ENCODE results near the gene MRPS24. TPM values are rescaled to one million over a fixed set of nuclear protein-coding genes. Genes with fewer than 3 reads are reported as not detected.
"Not testable (repeated sequence)": the region's sequence is repeated elsewhere in the genome, so short reads cannot be mapped to it uniquely, and the experiment has no call there.

Gene MRPS24
- total RNA-seq, 1 donor from 2014 or later: 61.5 TPM

- H3K27ac ChIP-seq: peak overlapping the region; percentile 85
- peak overlapping the region; percentile 75 for H3K4me3 ChIP-seq
- ATAC-seq (peak; percentile 35), DNase-seq (no peak)
- TF ChIP-seq CTCF (IDR thresholded peaks at IDR 0.05): no peak
- no peaks in the 10 kb centered on the region for H3K9me3 ChIP-seq
- H3K27me3 ChIP-seq: no peaks in the 10 kb centered on the region
- intact Hi-C loops (cut with DNase I): no loop called here
- peaks cover 23% of the 10 kb centered on the region for H3K4me1 ChIP-seq
- H3K36me3 ChIP-seq: no peaks in the 10 kb centered on the region
Measured at GRCh38 chr7:43905209-43905946, 36.1 kb upstream of the MRPS24 start.

- H3K4me1 ChIP-seq: peaks cover 23% of the 10 kb centered on the region
- DNase-seq (no peak), ATAC-seq (no peak)
- no peaks in the 10 kb centered on the region for H3K9me3 ChIP-seq
- intact Hi-C loops (cut with DNase I): no loop called here
- peak overlapping the region; percentile 75 for H3K4me3 ChIP-seq
- TF ChIP-seq CTCF (IDR thresholded peaks at IDR 0.05): no peak
- H3K27me3 ChIP-seq: no peaks in the 10 kb centered on the region
- no peaks in the 10 kb centered on the region for H3K36me3 ChIP-seq
- no peak overlapping the region for H3K27ac ChIP-seq
Measured at GRCh38 chr7:43904533-43905208, 35.4 kb upstream of the MRPS24 start.

- intact Hi-C loops (cut with DNase I): no loop called here
- ATAC-seq: no peak
- H3K27me3 ChIP-seq: no peaks in the 10 kb centered on the region
- no peak for TF ChIP-seq CTCF (IDR thresholded peaks at IDR 0.05)
- H3K9me3 ChIP-seq: no peaks in the 10 kb centered on the region
- H3K4me1 ChIP-seq: peaks cover 23% of the 10 kb centered on the region
- no peak for DNase-seq
- H3K36me3 ChIP-seq: no peaks in the 10 kb centered on the region
- H3K4me3 ChIP-seq: no peak overlapping the region
- no peak overlapping the region for H3K27ac ChIP-seq
Measured at GRCh38 chr7:43902542-43903054, 33.3 kb upstream of the MRPS24 start.

GRCh38 chr7:43898571-43898970 lies 29.3 kb upstream of the MRPS24 start:
- intact Hi-C loops (cut with DNase I); H3K9me3 ChIP-seq; H3K4me3 ChIP-seq; H3K4me1 ChIP-seq; H3K27ac ChIP-seq; DNase-seq; H3K36me3 ChIP-seq; ATAC-seq; H3K27me3 ChIP-seq: not testable (repeated sequence)

GRCh38 chr7:43895847-43896415 lies 26.6 kb upstream of the MRPS24 start:
- intact Hi-C loops (cut with DNase I): no loop called here
- DNase-seq: no peak
- Histone ChIP-seq H3K4me3 (no peak overlapping the region), H3K4me1 (peaks cover 15% of the 10 kb centered on the region), H3K27ac (no peak overlapping the region), H3K36me3 (no peaks in the 10 kb centered on the region), H3K9me3 (no peaks in the 10 kb centered on the region), H3K27me3 (no peaks in the 10 kb centered on the region)
- ATAC-seq: no peak
- no peak for TF ChIP-seq CTCF (IDR thresholded peaks at IDR 0.05)
